Activated CD8-positive, alpha-beta memory T cell treated with anti-CD3 and anti-CD28 coated beads, Interleukin-2, amount 50 U/mL, for 48 hours (primary cell): ENCODE data around the gene TOR2A.

Source experiments
- DNase-seq: peaks from one replicate; pipeline ENCODE4 v3.0.0-alpha.2; 2020

The TOR2A gene

DNA sequence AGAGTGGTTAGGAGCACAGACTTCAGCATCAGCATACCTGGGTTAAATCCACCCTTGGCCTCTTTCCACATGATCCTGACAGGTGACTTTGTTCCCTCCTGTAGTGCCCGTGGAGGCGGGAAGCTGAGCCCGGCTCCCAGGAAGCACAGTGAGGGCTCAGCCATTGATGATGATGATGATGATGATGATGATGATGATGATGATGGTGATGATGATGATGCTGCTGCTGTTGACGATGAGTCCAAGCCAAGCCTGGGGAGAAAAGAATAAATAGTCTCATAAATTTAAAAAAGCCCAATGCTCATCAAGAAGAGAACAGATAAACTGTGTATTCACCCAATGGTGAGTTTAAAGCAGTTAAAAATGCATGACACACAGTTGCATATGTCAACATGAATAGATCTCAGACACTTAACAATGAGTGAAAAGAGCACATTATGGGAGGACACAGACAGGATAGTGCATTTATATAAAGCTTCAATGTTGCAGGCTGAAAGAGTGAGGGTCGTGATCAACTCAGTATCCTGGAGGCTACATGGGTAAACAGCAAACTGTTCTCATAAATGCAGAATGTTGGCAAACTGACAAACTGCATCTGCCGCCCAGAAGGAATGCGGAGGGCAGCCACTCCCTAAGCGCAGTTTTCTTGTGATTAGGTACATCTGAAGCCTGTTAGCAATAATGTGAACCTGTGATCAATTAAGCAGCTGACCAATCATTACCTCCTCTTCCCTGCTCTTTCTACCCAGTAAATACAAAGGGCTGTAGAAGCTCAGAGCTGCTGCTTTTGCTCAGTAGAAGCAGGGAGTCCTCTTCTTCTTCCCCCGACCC is 40.0 kb downstream of the TOR2A start:
- no peak for DNase-seq

DNA sequence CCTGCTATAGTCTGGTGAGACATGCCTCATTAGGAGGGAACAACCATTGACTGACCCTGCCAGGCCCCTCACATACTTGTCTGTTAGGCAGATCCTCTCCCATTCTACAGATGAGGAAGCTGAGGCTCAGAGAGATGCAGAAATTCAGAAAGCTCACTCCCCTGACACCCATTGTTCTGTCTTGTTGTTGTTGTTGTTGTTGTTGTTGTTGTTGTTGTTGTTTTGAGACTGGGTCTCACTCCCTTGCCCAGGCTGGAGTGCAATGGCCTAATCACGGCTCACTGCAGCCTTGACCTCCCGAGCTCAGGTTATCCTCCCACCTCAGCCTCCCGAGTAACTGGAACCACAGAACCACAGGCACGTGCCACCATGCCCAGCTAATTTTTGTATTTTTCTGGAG is 41.4 kb downstream of the TOR2A start:
- no peak for DNase-seq

GRCh38 chr9:127693143-127693542 is 42.0 kb downstream of the TOR2A start:
- no peak for DNase-seq

- no peak for DNase-seq
These were observed 43.0 kb downstream of the TOR2A start for GRCh38 chr9:127692071-127692470.

DNA sequence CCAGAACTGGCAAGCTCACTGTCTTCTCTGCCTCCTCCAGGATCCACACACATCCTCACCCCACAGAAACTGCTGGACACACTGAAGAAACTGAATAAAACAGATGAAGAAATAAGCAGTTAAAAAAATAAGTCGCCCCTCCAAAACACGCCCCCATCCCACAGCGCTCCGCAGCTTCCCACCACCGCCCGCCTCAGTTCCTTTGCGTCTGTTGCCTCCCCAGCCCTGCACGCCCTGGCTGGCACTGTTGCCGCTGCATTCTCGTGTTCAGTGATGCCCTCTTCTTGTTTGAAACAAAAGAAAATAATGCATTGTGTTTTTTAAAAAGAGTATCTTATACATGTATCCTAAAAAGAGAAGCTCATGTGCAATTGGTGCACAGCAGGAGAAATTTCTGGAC is 44.4 kb downstream of the TOR2A start:
- DNase-seq: no peak

GRCh38 chr9:127689329-127690000 is 45.6 kb downstream of the TOR2A start:
- no peak for DNase-seq

DNA sequence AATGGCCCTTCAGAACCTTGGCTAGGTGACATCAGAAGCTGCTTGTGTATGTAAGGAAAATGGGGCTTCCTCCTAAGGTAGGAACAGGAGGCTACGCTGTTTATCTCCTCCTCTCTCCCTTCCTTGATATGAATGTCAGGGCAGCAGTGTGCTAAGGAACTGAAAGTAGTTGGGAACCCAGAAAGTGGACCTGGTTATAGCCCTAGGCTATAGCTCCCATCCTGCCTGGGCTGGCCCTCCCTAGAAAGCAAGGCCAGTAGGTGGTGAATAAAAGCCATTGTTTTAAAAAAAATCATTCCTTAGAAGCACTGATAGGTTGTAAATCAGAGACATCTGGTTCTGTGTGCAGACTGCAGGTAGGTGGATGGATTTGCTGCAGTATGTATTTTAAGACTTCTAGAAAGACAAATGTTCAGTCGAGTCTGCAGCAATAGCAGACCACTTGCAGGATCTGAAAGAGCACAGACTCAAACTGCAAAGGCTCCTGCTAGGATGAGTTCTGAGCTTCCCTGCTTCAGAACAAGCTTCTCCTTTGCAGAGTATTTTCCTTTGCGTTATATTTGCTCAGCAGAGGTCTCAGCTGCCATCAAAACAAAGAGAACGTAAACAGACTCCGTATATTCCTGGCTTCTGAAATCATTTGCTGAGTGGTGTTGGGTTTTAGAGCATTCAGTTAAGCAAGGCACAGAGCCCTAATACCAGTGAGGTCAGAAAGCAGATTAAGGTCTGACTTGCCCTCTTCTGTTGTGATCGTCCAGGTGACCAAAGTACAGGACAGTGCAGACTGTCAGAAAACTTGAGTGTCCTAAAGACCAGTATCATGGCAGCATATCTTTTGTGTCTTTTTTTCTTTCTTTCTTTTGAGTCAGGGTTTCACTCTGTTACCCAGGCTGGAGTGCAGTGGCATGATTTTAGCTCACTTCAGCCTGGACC is 48.4 kb downstream of the TOR2A start:
- no peak for DNase-seq

GRCh38 chr9:127684576-127684975 is 50.5 kb downstream of the TOR2A start:
- DNase-seq: no peak

DNA sequence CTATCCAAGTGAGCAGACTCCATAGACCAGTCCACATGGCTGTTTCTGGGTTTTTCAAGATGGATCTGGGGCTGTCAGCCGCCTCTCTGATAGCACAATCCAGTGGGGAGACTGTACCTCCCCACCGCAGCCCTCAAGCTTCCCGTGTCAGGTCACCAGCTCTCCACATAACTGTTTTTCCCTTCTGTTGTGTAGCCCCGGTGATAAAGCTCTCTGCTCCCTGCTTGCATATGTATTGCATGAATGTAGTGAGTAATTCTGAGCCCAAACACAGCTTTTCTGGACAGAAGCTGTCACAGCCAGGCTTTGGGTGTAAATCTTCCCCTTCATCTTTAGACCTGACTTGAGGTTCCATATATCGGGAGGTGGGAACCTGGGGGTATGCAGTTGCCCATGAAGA is 51.4 kb downstream of the TOR2A start:
- no peak for DNase-seq

DNA sequence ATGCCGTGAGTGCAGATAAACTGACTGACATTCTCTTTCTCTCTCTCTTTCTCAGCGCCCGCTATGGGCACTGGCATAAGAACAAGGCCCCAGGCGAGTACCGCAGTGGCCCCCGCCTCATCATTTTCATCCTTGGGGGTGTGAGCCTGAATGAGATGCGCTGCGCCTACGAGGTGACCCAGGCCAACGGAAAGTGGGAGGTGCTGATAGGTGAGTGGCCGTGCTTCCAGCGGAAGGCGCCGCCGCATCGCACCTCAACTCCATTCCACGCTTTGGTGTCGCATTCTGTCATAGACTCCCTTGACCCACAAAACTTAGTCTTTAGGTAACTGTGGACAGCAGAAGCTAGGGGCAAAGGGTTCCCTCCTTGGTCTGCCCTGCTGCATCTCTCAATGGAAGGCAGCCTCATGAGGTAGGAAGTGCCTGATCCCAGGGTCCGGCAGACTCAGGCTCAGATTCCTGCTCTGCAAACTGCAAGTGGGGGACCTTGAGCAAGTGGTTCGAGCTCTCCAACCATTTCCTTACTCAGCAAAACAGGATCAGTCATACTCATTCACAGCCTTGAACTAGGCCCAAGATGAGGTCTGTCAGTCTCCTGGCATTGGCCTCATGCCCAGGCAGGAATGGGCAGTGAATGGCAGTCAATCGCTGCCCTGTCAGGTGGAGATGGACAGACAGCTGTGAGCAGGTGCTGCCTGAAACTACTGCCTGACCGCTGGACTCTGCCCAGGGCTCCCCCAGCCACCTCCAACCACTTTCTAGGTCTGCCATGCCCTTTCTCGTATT is 52.5 kb downstream of the TOR2A start:
- no peak for DNase-seq
